ENCODE results near the gene CFAP99. TPM values are rescaled to one million over a fixed set of nuclear protein-coding genes. Genes with fewer than 3 reads are reported as not detected.

The CFAP99 gene
- total RNA-seq, 2 donors from 2014 or later: not detected

- DNase-seq (no peak), ATAC-seq (no peak)
- intact Hi-C loops (cut with DNase I): no loop called here
Observed at GRCh38 chr4:2438822-2439718, 20.3 kb downstream of the CFAP99 start.

GRCh38 chr4:2441393-2442174 lies 22.8 kb downstream of the CFAP99 start:
- DNase-seq: peak; percentile 52
- intact Hi-C loops (cut with DNase I): loop anchor here in 1 of 2 donors (2.0 kb wide), 1 partner anchor 223 kb away; no protein-coding TSS in a partner anchor
- ATAC-seq: peak; percentile 56 to 73

GRCh38 chr4:2442175-2442993 lies 23.6 kb downstream of the CFAP99 start:
- intact Hi-C loops (cut with DNase I): no loop called here
- DNase-seq (no peak), ATAC-seq (no peak)

- no peak for ATAC-seq
- DNase-seq: no peak
- intact Hi-C loops (cut with DNase I): no loop called here
Observed at GRCh38 chr4:2443061-2443730, 24.4 kb downstream of the CFAP99 start.

- ATAC-seq (no peak), DNase-seq (no peak)
- intact Hi-C loops (cut with DNase I): no loop called here
Observed at GRCh38 chr4:2443956-2444740, 25.4 kb downstream of the CFAP99 start.

GRCh38 chr4:2445130-2445529 lies 26.4 kb downstream of the CFAP99 start:
- DNase-seq: no peak
- intact Hi-C loops (cut with DNase I): no loop called here
- ATAC-seq: no peak

GRCh38 chr4:2445571-2445970 lies 26.8 kb downstream of the CFAP99 start:
- ATAC-seq: no peak
- DNase-seq: no peak
- intact Hi-C loops (cut with DNase I): no loop called here

GRCh38 chr4:2446656-2447564 lies 28.2 kb downstream of the CFAP99 start:
- intact Hi-C loops (cut with DNase I): no loop called here
- DNase-seq: no peak
- ATAC-seq: no peak

GRCh38 chr4:2448589-2448988 lies 29.8 kb downstream of the CFAP99 start:
- ATAC-seq: no peak
- no peak for DNase-seq
- intact Hi-C loops (cut with DNase I): no loop called here

GRCh38 chr4:2449051-2449450 lies 30.3 kb downstream of the CFAP99 start:
- no peak for ATAC-seq
- intact Hi-C loops (cut with DNase I): no loop called here
- no peak for DNase-seq

- DNase-seq: no peak
- no peak for ATAC-seq
- intact Hi-C loops (cut with DNase I): no loop called here
Observed at GRCh38 chr4:2449511-2450392, 31.0 kb downstream of the CFAP99 start.

- no peak for DNase-seq
Observed at GRCh38 chr4:2450394-2451035, 31.8 kb downstream of the CFAP99 start.

GRCh38 chr4:2451036-2451520 lies 32.3 kb downstream of the CFAP99 start:
- no peak for DNase-seq
- intact Hi-C loops (cut with DNase I): no loop called here
- no peak for ATAC-seq

More at GRCh38 chr4:2450394-2451035, 31.8 kb downstream of the CFAP99 start:
- no peak for ATAC-seq
- intact Hi-C loops (cut with DNase I): no loop called here

- ATAC-seq (no peak), DNase-seq (no peak)
- intact Hi-C loops (cut with DNase I): no loop called here
Observed at GRCh38 chr4:2451821-2452785, 33.3 kb downstream of the CFAP99 start.

Data from left cardiac atrium (tissue), 4 donors.